GM21515 (cell line): ENCODE data around the gene B3GALT2.
"Not testable (repeated sequence)": the region's sequence is repeated elsewhere in the genome, so short reads cannot be mapped to it uniquely, and the experiment has no call there.

ENCODE experiments used
- ATAC-seq: cut with Tn5 transposase; IDR thresholded peaks from one replicate; pipeline ENCODE4 v1.9.1; 2021; ENCODE audit not compliant: unreplicated experiment

The B3GALT2 gene

GRCh38 chr1:193185901-193186731 is at the start of gene B3GALT2:
TSS of gene B3GALT2 (minus strand) at chr1:193186613. CDS start at chr1:193181562, 5,051 bp downstream.
- no peak for ATAC-seq

- ATAC-seq, result no peak
These were observed 48.1 kb upstream of the B3GALT2 start for GRCh38 chr1:193234530-193234929.

- ATAC-seq, result not testable (repeated sequence)
These were observed 44.7 kb upstream of the B3GALT2 start for GRCh38 chr1:193231146-193231545.

GRCh38 chr1:193229136-193229535 is 42.7 kb upstream of the B3GALT2 start:
- ATAC-seq, result no peak

- no peak for ATAC-seq
These were observed 35.7 kb upstream of the B3GALT2 start for GRCh38 chr1:193222056-193222615.

GRCh38 chr1:193221651-193222050 is 35.2 kb upstream of the B3GALT2 start:
- ATAC-seq, result no peak

GRCh38 chr1:193219391-193219790 is 33.0 kb upstream of the B3GALT2 start:
- no peak for ATAC-seq

GRCh38 chr1:193216920-193217319 is 30.5 kb upstream of the B3GALT2 start:
- no peak for ATAC-seq

GRCh38 chr1:193213998-193214397 is 27.6 kb upstream of the B3GALT2 start:
- ATAC-seq, result no peak

- ATAC-seq, result no peak
These were observed 26.2 kb upstream of the B3GALT2 start for GRCh38 chr1:193212637-193213036.

GRCh38 chr1:193211539-193211938 is 25.1 kb upstream of the B3GALT2 start:
- ATAC-seq, result peak; percentile 86

GRCh38 chr1:193210996-193211395 is 24.6 kb upstream of the B3GALT2 start:
- no peak for ATAC-seq

- ATAC-seq, result no peak
These were observed 14.6 kb upstream of the B3GALT2 start for GRCh38 chr1:193201021-193201420.

- no peak for ATAC-seq
These were observed 13.5 kb upstream of the B3GALT2 start for GRCh38 chr1:193199940-193200339.

GRCh38 chr1:193192586-193192985 is 6.2 kb upstream of the B3GALT2 start:
- ATAC-seq, result no peak

GRCh38 chr1:193190096-193190744 is 3.8 kb upstream of the B3GALT2 start:
- ATAC-seq, result no peak

- no peak for ATAC-seq
These were observed 3.2 kb upstream of the B3GALT2 start for GRCh38 chr1:193189442-193190095.

- ATAC-seq, result not testable (repeated sequence)
These were observed 2.5 kb upstream of the B3GALT2 start for GRCh38 chr1:193188915-193189314.

- ATAC-seq, result no peak
These were observed 701 bp upstream of the B3GALT2 start for GRCh38 chr1:193187114-193187513.

- ATAC-seq, result no peak
These were observed 1.2 kb downstream of the B3GALT2 start for GRCh38 chr1:193185211-193185610.

GRCh38 chr1:193184776-193185175 is 1.6 kb downstream of the B3GALT2 start:
- ATAC-seq, result no peak
